K562 (cell line): ENCODE data around the gene MSL2. TPM values are rescaled to one million over a fixed set of nuclear protein-coding genes. Genes with fewer than 3 reads are reported as not detected.
A peak's percentile ranks its signal among the peaks of the same experiment; 100 is the strongest.

Source experiments
- BHLHE40 ChIP-seq: IDR thresholded peaks from 2 replicates; pipeline ENCODE4 v1.6.1; 2011; ENCODE audit warnings: low read length, improper control_type of control experiment
- BRD4 ChIP-seq: fragments of 200-600 bp; sonication (generic); IDR thresholded peaks from 2 replicates; pipeline ENCODE4 v1.6.1; 2017; ENCODE audit warnings: inconsistent platforms
- CREB3 ChIP-seq: fragments of 450-650 bp; conservative IDR thresholded peaks from 2 replicates; pipeline ENCODE4 v1.6.1; 2016; ENCODE audit warnings: missing genetic modification characterization, low read depth, mild to moderate bottlenecking, missing compliant biosample characterization, moderate library complexity
- GABPA ChIP-seq: fragments of 200-800 bp; sonication (Bioruptor generic); conservative IDR thresholded peaks from 2 replicates; pipeline ENCODE4 v1.6.1; 2016; ENCODE audit warnings: low read depth, missing genetic modification characterization, missing compliant biosample characterization
- HMG20A ChIP-seq: fragments of 450-650 bp; formaldehyde crosslinking; conservative IDR thresholded peaks from 2 replicates; pipeline ENCODE4 v1.4.0; 2020; ENCODE audit warnings: mild to moderate bottlenecking, mixed read lengths
- HNRNPLL ChIP-seq: fragments of 200-400 bp; formaldehyde crosslinking; IDR thresholded peaks from 2 replicates; pipeline ENCODE4 v1.6.1; 2017; ENCODE audit warnings: low read length, low read depth, mild to moderate bottlenecking; ENCODE audit not compliant: poor library complexity, severe bottlenecking
- NBN ChIP-seq: fragments of 450-650 bp; IDR thresholded peaks from 2 replicates; pipeline ENCODE4 v1.6.1; 2016; ENCODE audit warnings: low read depth, mild to moderate bottlenecking
- POLR3G ChIP-seq: IDR thresholded peaks from 2 replicates; pipeline ENCODE4 v1.6.1; 2011; ENCODE audit not compliant: insufficient read length, insufficient replicate concordance; ENCODE audit errors: extremely low read depth
- PRMT5 ChIP-seq: sonication (generic); formaldehyde crosslinking; IDR thresholded peaks from 2 replicates; pipeline ENCODE4 v1.5.0; 2020; ENCODE audit warnings: missing genetic modification reagents
- REST ChIP-seq, 2 experiments: fragments of 450-650 bp; formaldehyde crosslinking in 1 of 2; IDR thresholded peaks; 2 replicates each; pipeline versions ENCODE4 v1.4.0 to v1.6.1; 2014 to 2020; ENCODE audit warnings: mild to moderate bottlenecking in 2 of 2, borderline replicate concordance in 1 of 2, low read depth in 1 of 2
- ZBTB43 ChIP-seq: sonication (generic); formaldehyde crosslinking; IDR thresholded peaks from 2 replicates; pipeline ENCODE4 v1.8.0; 2023; ENCODE audit warnings: mild to moderate bottlenecking, missing genetic modification reagents
- ZBTB49 ChIP-seq: sonication (generic); formaldehyde crosslinking; IDR thresholded peaks from 2 replicates; pipeline ENCODE4 v1.8.0; 2022; ENCODE audit warnings: missing genetic modification reagents, mild to moderate bottlenecking, borderline replicate concordance
- polyA plus RNA-seq, 8 experiments: library from polyadenylated mRNA; depleted of rRNA in 4 of 8; stranded (reverse) in 5 of 8; unstranded in 3 of 8; fragments of >200 nt; fragmentation: Nextera tagmentation in 2 of 8; fragmentation: Illumina TruSeq in 1 of 8; extraction: Ambion mirVana in 2 of 8; extraction: Trizol in 1 of 8; gene quantifications; 2 replicates each; pipeline versions ENCODE4 v1.2.1 to v1.2.3, GENCODE V29; 2011 to 2014; ENCODE audit warnings: inconsistent platforms in 1 of 8, missing spikeins in 1 of 8
- total RNA-seq, 7 experiments: library from RNA; depleted of rRNA in 6 of 7; stranded (reverse); fragments of >200 nt in 6 of 7; fragmentation: Illumina TruSeq in 2 of 7; extraction: Trizol in 2 of 7; gene quantifications; 2 replicates each; pipeline versions ENCODE4 v1.2.1 to v1.2.3, GENCODE V29; 2011 to 2021; ENCODE audit warnings: low replicate concordance in 1 of 7

The MSL2 gene
- total and polyA plus RNA-seq, 9 of the 15 experiments (the other 6 are each of a cell fraction or from before 2014, with no cell fraction given) = 1.9 to 19.9 (median 9.1) TPM

- TF ChIP-seq ZBTB49 (CRISPR knock-in tag) (peak; percentile 95), NBN (peak; percentile 75; the same call in 1 of the 2 replicates), BHLHE40 (no peak), ZBTB43 (CRISPR knock-in tag) (no peak; the same call in 1 of the 2 replicates), GABPA (tag) (0 out of 2 replicates have a peak, but pooled peaks have one; percentile 4), PRMT5 (CRISPR knock-in tag) (peak; percentile 32; the same call in 1 of the 2 replicates), HMG20A (CRISPR knock-in tag) (no peak), CREB3 (tag) (peak; percentile 59; the same call in 1 of the 2 replicates), BRD4 (peak; percentile 53; the same call in 1 of the 2 replicates), REST (IDR thresholded peaks at IDR 0.05; ENCODE audit: borderline replicate concordance) (peak; percentile 77), REST (CRISPR knock-in tag; IDR thresholded peaks at IDR 0.05; ENCODE audit: low read depth) (0 out of 2 replicates have a peak, but pooled peaks have one; percentile 37), HNRNPLL (peak; percentile 81), POLR3G (no peak)
These were observed 445 bp upstream of the MSL2 start (continued) for GRCh38 chr3:136196401-136197158.
